HG02852 (cell line): Measurements from ENCODE around the gene PITRM1.
A peak's percentile ranks its signal among the peaks of the same experiment; 100 is the strongest.
"Not testable (repeated sequence)": the region's sequence is repeated elsewhere in the genome, so short reads cannot be mapped to it uniquely, and the experiment has no call there.

Experiments
- ATAC-seq: cut with Tn5 transposase; IDR thresholded peaks from one replicate; pipeline ENCODE4 v1.9.1; 2021; ENCODE audit warnings: mild to moderate bottlenecking, moderate library complexity; ENCODE audit not compliant: unreplicated experiment

The PITRM1 gene

GRCh38 chr10:3197348-3198003 lies 24.9 kb upstream of the PITRM1 start:
- peak; percentile 96 for ATAC-seq

- no peak for ATAC-seq
These were observed 24.4 kb upstream of the PITRM1 start for GRCh38 chr10:3196958-3197347.

- ATAC-seq = no peak
These were observed 23.9 kb upstream of the PITRM1 start for GRCh38 chr10:3196482-3196881.

GRCh38 chr10:3195726-3196125 lies 23.1 kb upstream of the PITRM1 start:
- no peak for ATAC-seq

- no peak for ATAC-seq
These were observed 22.7 kb upstream of the PITRM1 start for GRCh38 chr10:3195286-3195685.

- no peak for ATAC-seq
These were observed 22.3 kb upstream of the PITRM1 start for GRCh38 chr10:3194871-3195270.

- ATAC-seq = no peak
These were observed 21.2 kb upstream of the PITRM1 start for GRCh38 chr10:3193751-3194150.

GRCh38 chr10:3192856-3193635 lies 20.5 kb upstream of the PITRM1 start:
- ATAC-seq = no peak

GRCh38 chr10:3190817-3191216 lies 18.2 kb upstream of the PITRM1 start:
- no peak for ATAC-seq

- not testable (repeated sequence) for ATAC-seq
These were observed 14.6 kb upstream of the PITRM1 start for GRCh38 chr10:3187229-3187628.

GRCh38 chr10:3186368-3186767 lies 13.8 kb upstream of the PITRM1 start:
- no peak for ATAC-seq

- ATAC-seq = no peak
These were observed 12.8 kb upstream of the PITRM1 start for GRCh38 chr10:3185386-3185785.

GRCh38 chr10:3180355-3181025 lies 7.9 kb upstream of the PITRM1 start:
- no peak for ATAC-seq

- no peak for ATAC-seq
These were observed 6.6 kb upstream of the PITRM1 start for GRCh38 chr10:3179174-3179573.

GRCh38 chr10:3178042-3178441 lies 5.5 kb upstream of the PITRM1 start:
- ATAC-seq = no peak

GRCh38 chr10:3173171-3173878 lies 743 bp upstream of the PITRM1 start:
- peak; percentile 19 for ATAC-seq

GRCh38 chr10:3172081-3172445 lies 519 bp downstream of the PITRM1 start:
- peak; percentile 0 for ATAC-seq

- ATAC-seq = not testable (repeated sequence)
These were observed 1.1 kb downstream of the PITRM1 start for GRCh38 chr10:3171488-3171887.

GRCh38 chr10:3169673-3170072 lies 2.9 kb downstream of the PITRM1 start:
- ATAC-seq = no peak

- no peak for ATAC-seq
These were observed 3.3 kb downstream of the PITRM1 start for GRCh38 chr10:3169271-3169670.

GRCh38 chr10:3167611-3168330 lies 4.8 kb downstream of the PITRM1 start:
- no peak for ATAC-seq
